GM19324 (cell line): ENCODE measurements around the gene GPR155.

ENCODE experiments used
- ATAC-seq: cut with Tn5 transposase; IDR thresholded peaks from one replicate; pipeline ENCODE4 v1.9.1; 2021; ENCODE audit warnings: mild to moderate bottlenecking, moderate library complexity; ENCODE audit not compliant: unreplicated experiment, low FRiP score

Gene GPR155, protein sequence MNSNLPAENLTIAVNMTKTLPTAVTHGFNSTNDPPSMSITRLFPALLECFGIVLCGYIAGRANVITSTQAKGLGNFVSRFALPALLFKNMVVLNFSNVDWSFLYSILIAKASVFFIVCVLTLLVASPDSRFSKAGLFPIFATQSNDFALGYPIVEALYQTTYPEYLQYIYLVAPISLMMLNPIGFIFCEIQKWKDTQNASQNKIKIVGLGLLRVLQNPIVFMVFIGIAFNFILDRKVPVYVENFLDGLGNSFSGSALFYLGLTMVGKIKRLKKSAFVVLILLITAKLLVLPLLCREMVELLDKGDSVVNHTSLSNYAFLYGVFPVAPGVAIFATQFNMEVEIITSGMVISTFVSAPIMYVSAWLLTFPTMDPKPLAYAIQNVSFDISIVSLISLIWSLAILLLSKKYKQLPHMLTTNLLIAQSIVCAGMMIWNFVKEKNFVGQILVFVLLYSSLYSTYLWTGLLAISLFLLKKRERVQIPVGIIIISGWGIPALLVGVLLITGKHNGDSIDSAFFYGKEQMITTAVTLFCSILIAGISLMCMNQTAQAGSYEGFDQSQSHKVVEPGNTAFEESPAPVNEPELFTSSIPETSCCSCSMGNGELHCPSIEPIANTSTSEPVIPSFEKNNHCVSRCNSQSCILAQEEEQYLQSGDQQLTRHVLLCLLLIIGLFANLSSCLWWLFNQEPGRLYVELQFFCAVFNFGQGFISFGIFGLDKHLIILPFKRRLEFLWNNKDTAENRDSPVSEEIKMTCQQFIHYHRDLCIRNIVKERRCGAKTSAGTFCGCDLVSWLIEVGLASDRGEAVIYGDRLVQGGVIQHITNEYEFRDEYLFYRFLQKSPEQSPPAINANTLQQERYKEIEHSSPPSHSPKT

DNA sequence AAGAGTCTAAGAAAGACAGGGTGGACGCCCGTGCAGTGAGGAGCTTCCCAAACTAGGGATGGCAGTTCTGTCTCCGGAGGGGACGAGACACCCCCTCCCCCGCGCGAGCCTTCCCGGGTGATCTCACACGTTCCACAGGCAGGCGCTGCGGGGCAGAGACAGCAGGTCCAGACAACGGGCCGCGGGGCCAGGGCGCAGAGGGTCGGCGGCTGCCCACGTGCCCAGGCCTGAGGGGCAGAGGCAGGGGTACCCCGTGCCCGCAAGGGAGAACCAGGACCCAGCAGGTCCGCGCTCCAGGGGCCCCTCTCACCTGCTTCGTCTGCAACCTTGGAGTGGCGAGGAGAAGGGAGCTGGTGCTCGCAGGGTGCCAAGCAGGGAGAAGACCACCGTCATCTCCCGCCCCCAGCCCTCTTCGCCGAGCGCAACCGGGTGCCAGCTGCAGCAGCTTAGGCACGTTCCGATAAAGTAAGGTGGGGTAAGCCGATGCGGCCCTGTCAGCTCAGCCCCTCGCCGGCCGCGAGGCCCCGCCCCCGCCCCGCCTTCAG lies at the start of gene GPR155:
Gene GPR155, minus strand, starts transcription at position 467 of the 545 bp plus-strand sequence. CDS start 5,073 bp downstream, outside the sequence.
- peak; percentile 36 for ATAC-seq

DNA sequence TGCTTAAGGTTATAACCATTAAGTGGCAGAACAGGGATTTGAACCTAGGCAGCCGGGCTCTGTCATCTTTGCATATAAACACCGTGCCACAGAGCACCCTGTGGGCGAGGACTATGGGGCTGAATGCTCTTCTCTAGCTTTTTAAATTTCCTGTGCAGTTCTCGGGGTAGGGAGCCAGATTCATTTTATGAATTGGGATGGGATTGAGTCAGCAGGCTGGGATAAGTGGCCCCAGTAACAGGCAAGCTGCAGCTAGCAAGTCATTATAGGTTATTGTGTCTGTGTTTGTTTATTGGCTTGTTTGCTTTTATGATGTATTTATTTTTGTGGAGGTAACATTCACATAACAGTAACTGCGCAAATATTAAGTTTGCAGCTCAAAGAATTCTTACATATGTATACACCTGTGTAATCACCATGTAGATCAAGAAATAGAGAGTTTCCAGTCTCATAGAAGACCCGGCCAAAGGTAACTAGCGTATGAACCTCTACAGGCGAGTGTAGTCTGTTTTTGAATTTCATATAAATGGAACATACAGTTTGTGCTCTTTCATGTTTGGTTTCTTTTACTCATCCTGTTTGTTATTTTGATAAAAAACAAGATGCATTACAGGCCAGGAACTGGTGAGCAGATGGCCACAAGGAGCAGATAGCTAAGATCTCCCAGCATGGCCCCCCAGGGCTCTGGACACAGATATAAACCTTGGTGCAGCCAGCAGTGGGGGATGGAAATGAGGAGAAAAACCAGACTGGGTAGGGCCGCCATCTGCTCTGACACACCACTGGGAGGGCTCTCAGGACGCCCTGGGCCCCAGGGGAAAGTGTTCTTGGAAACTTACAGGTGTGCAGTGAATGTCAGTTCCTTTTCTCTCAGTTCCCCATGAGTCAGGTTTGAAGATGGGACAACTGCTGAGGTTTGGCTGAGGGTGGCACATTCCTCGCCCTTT lies 49.2 kb upstream of the GPR155 start:
- no peak for ATAC-seq

DNA sequence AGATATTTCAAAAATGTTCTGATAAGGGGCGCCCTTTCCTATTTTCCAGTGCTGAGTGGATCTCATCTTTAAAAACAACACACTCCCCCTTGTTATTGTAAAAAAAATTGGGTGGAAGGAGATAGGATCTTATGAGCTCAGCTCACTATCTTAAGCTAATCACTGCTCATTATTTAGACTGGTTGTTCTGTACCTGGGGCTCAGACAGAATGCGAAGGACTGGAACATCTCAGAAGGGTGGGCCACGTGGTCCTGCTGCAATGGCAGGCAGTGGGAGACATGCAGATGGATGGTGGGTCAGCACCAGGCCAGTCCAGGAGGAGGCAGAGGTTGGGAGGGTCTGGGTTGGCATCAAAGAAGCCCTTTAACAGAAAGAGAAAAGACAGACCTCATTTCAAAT lies 48.3 kb upstream of the GPR155 start:
- ATAC-seq: no peak

DNA sequence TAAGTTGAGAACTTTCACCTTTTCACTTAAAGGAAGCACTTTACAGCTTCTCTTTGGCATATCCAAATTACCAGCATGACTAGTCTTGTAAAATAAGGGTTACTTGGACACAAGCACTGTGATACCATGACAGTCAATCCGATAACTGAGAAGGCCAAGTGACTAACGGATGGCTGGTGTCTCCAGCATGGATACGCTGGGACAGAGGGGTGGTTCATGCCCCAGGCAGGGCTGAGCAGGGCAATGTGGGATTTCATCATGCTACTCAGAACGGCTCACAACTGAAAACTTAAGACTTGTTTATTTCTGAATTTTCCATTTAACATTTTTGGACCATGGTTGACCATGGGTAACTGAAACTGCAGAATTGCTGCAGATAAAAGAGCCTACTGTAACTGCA lies 43.1 kb upstream of the GPR155 start:
- no peak for ATAC-seq

DNA sequence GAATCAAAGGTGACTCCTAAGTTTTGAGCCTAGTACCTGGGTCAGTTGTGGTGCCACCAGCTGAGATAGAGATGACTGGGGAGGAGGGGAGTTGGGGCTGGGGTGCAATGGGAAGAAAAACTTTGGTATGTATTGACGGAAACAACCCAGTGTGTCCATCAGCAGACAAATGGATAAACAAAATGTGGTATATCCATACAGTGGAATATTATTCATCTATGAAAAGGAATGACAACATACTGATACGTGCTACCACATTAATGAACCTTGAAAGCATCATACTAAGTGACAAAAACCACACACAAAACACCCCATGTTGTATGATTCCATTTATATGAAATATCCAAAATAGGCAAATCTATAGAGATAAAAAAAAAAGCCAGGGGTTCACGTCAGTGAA lies 41.1 kb upstream of the GPR155 start:
- ATAC-seq: no peak

DNA sequence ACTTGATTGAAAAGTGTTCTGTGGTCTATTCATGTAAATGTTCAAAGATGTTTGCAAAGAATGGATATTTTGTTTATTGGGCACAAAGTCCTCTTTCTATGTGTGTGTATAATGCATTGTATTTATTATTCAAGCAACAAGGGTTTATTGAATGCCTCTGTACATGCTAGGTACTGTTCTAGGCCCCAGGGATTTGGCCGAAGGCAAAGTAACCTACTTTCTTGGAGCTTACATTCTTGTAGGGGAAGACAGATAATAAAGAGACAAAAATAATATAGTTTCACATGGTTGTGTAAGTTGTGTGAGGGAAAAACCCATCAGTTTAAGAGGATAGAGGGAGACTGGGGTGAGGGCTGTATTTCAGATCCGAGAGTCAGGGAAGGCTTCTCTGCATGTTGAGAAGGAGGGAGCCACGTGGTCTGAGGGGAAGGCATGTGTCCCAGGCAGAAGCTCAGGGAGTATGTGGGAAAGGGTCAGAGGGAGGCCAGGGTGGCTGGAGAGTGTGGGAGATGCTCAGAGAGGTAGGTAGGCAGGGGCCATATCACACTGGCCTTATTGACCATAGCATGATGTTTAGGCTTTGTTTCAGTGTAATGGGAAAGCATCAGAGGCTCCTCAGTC lies 40.4 kb upstream of the GPR155 start:
- no peak for ATAC-seq

DNA sequence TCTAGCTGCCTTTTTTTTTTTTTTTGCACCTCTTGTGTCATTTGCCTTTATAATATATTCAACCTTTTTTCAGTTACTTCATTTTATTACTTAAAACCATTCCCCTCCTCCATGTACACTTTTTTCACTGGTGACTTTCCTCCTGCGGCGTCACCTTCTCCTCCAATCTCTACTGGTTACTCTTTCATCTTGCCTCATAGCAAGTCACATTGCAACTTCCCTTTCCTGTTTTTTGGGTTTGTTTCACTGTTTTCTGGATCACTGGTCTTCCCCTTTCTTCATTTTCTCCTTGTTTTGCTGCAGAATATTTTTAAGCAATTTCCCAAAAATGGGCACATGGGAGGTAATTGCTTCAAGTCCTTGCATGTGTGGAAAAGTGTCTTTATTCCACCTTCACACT lies 37.7 kb upstream of the GPR155 start:
- ATAC-seq: no peak

DNA sequence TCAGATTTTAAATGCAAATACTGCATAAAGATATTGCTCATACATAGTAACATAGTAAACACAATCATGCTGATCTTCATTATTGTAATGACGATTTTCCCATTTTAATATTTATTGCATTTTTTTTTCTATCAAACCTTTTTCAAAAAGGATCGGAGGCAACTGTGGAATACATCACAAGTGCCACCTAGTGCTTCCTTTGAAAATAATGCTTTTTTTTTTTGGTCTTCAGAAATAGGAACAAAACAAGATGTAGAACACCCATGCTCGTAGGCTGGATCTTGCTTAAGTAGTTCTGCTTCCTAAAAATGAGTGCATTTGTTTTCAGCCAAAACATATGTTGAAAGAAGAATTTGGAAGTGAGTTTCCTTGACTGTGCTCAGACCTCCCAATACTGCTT lies 35.7 kb upstream of the GPR155 start:
- no peak for ATAC-seq

DNA sequence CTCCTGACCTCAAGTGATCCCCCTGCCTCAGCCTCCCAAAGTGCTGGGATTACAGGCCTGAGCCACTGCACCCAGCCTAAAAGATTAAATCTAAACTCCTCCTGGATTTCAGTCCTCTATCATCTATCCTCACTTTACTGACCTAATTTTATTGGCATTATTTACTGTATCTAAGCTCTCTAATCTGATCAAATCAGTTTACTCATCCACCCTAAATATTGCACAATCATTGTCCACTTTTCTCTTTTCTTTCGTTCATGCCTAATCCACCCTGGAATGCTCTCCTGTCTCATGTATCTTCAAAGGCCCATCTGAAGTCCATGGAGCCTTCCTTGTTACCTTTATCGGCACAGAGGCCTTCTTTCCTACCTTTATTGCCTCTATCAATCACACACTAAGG lies 31.6 kb upstream of the GPR155 start:
- ATAC-seq: no peak

DNA sequence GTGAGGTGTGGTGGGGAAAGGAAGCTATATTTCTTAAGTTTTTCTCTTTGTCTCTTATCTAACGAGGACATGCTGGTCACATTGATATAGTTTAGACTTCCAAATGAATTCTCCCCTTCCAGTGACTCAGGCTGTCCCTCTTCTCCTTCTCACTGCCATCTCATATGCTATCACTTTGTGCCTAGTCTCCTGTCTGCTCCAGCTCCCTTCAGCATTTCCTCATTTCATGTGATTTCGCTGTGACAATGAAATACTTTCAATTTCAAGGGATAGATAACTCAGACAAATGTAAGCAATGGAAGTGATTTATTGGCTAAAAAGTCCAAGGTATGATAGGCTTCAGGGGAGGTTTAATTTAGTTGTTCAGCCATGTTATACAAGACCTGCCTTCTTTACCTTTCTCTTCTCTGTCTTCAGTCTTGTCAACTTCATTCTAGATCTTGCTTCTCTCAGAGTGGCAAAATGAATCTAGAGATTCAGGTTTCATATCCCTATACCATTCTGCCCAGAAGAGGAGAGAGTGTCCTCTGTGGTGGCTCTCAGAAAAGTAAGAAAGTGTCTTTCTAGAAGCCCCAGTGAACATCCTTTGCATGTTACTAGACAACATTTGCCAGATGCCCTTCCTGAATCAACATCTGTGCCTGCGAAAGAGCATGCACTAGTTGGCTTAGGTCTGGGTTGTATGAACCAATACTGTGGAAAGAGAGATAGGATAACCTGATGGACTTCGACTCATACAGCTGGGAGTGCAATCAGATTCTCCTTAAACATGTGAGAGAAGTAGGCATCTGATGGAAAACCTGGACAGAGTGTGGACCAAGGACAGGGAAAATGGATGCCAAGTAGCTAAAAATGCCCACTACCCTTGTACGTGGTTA lies 29.9 kb upstream of the GPR155 start:
- no peak for ATAC-seq

DNA sequence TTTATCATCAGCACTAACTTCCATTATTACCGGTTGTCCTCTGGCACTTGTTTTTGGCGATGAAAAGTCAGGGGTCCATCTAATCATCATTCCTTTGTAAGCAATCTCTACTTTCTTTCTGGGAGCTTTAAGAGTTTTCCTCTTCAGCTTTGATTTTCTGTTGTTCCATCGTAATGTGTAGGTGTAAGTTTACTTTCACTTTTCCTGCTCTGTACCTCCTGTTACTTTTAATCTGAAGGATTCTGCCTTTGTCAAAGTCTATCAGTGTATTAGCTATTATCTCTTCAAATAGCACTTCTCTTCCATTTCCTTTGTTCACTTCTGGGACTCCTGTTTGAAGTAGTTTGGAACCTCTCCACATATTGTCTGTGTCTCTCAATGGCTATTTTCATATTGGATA lies 25.5 kb upstream of the GPR155 start:
- no peak for ATAC-seq

DNA sequence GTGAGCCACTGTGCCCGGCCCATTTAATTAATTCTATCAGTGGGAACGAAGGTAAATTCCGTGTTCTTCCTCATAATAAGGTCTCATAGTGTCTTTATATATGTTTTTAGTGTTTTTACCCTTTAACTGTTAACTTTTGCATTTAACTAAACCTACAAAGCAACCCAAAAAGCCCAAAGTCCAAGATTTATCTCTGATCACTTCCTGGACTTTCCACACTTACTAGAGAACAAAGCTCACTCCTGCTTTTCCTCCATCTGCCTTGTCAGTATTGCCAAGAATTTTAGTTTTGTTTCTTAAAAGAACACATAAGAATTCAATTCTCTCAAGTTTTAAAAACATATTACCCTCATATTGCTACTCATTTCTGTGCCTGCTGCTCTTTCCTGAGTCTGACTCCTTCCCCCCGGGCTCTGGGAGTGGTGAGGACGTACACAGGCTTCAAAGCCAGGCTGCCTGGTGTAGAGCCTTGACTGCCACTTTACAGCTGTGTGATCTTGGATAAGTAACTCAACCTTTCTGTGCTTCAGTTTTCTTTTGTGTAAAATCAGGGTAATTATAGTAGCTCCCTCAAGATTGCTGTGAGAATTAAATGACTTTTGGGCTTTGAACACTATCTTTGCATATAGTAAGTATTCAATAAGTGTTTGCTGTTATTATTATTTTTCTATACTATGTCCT lies 24.9 kb upstream of the GPR155 start:
- no peak for ATAC-seq

DNA sequence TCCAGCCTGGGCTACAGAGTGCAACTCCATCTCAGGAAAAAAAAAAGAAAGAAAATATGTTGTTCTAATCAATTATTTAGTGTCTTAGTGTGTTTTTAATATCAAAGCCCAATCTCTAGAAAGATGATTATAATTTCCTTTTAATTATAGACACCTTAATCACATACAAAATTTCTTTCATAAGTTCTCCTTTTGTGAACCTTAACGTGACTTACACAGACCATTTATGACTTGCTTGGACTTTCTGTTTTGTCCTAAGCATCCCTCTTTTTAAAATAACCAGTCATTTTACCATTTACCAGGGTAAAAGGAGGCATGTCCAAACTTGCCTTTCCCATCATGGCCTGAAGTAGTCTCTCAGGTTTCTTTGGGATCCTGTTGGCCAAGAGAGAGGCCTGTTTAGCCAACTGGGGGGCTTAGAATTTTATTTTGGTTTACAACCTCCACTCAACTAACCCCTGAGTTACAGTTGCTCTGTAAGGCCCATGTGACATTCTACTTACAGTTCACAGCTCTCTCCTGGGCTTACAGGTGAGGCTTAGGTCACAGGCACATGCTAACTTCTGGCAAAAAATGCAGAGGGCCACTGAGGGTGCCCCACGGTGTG lies 23.9 kb upstream of the GPR155 start:
- ATAC-seq: no peak

DNA sequence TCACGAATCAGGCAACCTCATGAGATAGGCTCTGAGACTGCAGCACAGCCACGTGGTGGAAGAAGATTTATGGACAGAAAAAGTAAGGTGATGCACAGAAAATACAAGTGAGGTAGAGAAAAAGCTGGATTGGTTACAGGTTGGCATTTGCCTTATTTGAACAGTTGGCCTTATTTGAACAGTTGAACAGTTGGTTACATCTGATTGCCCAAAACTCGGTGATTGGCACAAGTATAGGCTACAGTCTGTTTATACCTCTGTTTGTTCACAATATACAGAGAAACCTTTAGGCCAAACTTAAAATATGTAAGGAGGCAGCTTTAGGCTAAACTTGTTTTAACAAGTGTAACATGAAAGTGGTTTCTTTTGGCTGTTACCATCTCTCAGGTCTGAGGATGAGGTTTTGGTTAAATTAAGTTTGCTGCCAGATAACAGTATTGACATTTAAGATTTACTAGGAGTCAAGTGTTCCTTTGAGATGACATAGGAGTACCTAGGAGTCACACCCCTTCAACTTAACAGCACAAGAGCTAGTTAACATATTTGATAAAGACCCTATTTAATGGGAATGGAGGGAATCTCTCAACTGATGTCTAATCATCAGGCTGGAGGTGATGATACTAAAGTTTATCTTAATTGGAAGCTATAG lies 16.5 kb upstream of the GPR155 start:
- ATAC-seq: no peak

DNA sequence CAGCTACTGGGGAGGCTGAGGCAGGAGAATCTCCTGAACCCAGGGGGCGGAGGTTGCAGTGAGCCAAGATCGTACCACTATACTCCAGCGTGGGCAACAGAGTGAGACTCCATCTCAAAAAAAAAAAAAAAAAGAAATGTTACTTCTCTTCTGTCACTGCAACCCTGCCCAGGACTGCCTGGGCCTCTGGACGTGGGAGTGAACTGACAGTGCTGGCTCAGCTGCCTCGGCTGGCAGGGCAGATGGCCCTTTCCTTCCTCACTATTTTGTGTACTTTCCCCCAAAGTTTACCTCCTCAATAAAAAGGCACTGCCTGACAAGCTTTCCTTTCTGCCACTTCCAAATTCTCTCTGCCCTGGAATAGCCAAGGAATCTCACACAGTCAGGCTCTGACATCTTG lies 12.5 kb upstream of the GPR155 start:
- ATAC-seq: no peak

DNA sequence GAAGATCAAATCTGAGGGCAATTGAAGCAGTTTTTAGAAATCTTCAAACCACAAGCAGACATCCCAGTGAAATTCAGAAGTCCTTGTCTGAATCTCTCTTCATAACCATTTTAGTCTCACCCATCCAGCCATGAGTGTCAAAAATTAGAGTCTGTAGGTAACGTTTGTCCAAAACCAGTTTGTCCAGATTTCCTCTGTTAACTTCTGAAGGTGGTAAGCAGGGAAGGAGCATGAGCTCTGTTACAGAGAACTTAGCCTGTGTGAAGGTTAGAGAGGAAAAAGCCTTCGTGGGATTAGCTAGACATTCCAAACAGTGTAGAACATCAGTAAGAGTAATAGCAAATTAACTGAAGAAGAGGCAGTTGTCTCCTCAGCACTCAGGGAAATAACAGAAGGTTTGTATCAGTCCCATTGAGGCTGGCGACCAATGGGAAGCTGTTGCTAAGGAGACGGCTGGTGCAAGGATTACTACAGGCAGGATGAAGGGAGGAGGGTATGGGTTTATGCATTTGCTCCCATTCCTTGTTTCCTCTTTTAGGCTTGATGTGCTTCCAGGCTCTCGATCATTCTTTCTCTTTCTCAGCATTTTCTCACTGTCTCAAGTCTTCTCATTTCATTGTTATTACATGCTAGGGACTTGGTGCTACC lies 8.7 kb upstream of the GPR155 start:
- ATAC-seq: no peak
